Ammon's horn (tissue), 1 donor: ENCODE results near the gene CUX1.
"Not testable (repeated sequence)": the region's sequence is repeated elsewhere in the genome, so short reads cannot be mapped to it uniquely, and the experiment has no call there.

Source experiments
- DNase-seq: peaks from one replicate; pipeline ENCODE4 v3.0.0-alpha.2; 2016; ENCODE audit warnings: low spot score

The CUX1 gene

GRCh38 chr7:101917566-101917965 is 100.1 kb downstream of the CUX1 start:
- DNase-seq, result no peak

GRCh38 chr7:101918426-101918825 is 101.0 kb downstream of the CUX1 start:
- no peak for DNase-seq

GRCh38 chr7:101919363-101920115 is 102.1 kb downstream of the CUX1 start:
- DNase-seq, result no peak

GRCh38 chr7:101921061-101921460 is 103.6 kb downstream of the CUX1 start:
- no peak for DNase-seq

GRCh38 chr7:101921546-101922489 is 104.4 kb downstream of the CUX1 start:
- not testable (repeated sequence) for DNase-seq

GRCh38 chr7:101922631-101923601 is 105.5 kb downstream of the CUX1 start:
- no peak for DNase-seq

- no peak for DNase-seq
Measured at GRCh38 chr7:101923602-101923985, 106.2 kb downstream of the CUX1 start.

GRCh38 chr7:101924171-101924570 is 106.7 kb downstream of the CUX1 start:
- DNase-seq, result no peak

GRCh38 chr7:101926265-101926664 is 108.8 kb downstream of the CUX1 start:
- no peak for DNase-seq

GRCh38 chr7:101927389-101927788 is 110.0 kb downstream of the CUX1 start:
- no peak for DNase-seq

GRCh38 chr7:101927802-101928201 is 110.4 kb downstream of the CUX1 start:
- DNase-seq, result no peak

GRCh38 chr7:101929256-101929655 is 111.8 kb downstream of the CUX1 start:
- no peak for DNase-seq

- not testable (repeated sequence) for DNase-seq
Measured at GRCh38 chr7:101929911-101930310, 112.5 kb downstream of the CUX1 start.

- no peak for DNase-seq
Measured at GRCh38 chr7:101932083-101932482, 114.7 kb downstream of the CUX1 start.

- DNase-seq, result no peak
Measured at GRCh38 chr7:101933028-101933427, 115.6 kb downstream of the CUX1 start.

- no peak for DNase-seq
Measured at GRCh38 chr7:101933688-101934121, 116.3 kb downstream of the CUX1 start.

- no peak for DNase-seq
Measured at GRCh38 chr7:101934618-101935017, 117.2 kb downstream of the CUX1 start.

- peak; percentile 46 for DNase-seq
Measured at GRCh38 chr7:101935521-101936141, 118.2 kb downstream of the CUX1 start.

- no peak for DNase-seq
Measured at GRCh38 chr7:101936223-101936610, 118.8 kb downstream of the CUX1 start.

GRCh38 chr7:101936611-101937231 is 119.3 kb downstream of the CUX1 start:
- no peak for DNase-seq
